Liver (tissue), 3 donors: ENCODE results near the gene FGF14.

Experiments
- CTCF ChIP-seq: fragments of 150-350 bp; IDR thresholded peaks from 2 replicates; pipeline ENCODE4 v1.5.1; 2017; ENCODE audit warnings: improper control_type of control experiment, low read depth, low read length; ENCODE audit not compliant: missing input control
- FOXA1 ChIP-seq: IDR thresholded peaks from 2 replicates; pipeline ENCODE4 v1.6.1; 2016; ENCODE audit warnings: antibody characterized with exemption
- HNF4A ChIP-seq, 2 donors: conservative IDR thresholded peaks; 2 replicates each; pipeline ENCODE4 v1.6.1; 2016; ENCODE audit warnings: antibody characterized with exemption in 2 of 2, mild to moderate bottlenecking in 2 of 2
- REST ChIP-seq: IDR thresholded peaks from 2 replicates; pipeline ENCODE4 v1.6.1; 2016; ENCODE audit warnings: antibody characterized with exemption, mild to moderate bottlenecking
- YY1 ChIP-seq: IDR thresholded peaks from 2 replicates; pipeline ENCODE4 v1.6.1; 2016; ENCODE audit warnings: antibody characterized with exemption, mild to moderate bottlenecking
- TF ChIP-seq, protein P1 (sequence below): IDR thresholded peaks from 2 replicates; pipeline ENCODE4 v1.6.1; 2016; ENCODE audit warnings: antibody characterized with exemption
- donor health status: healthy.
- donor health status: healthy.

DNA sequence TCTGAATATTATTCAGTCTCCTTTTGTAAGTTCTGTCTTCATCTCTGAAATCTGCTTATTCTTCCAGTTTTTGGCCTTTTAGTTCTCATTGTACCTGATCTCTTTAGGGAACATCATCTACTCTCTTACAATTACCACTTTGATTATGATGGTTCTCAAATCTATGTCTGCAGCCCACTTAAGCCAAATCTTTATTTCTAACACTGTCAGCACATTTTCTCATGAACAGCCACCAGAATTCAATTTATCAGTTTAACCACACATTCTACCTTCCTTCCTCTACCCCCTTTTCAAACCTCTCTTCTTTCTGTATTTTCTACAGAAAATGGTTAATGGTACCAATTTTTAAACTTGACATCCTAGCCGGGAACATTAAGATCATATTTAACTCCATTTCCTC, 175.3 kb downstream of the FGF14 start:
- TF ChIP-seq CTCF (no peak), REST (no peak), YY1 (no peak), HNF4A (conservative IDR thresholded peaks at IDR 0.05) (no peak), FOXA1 (no peak)
- TF ChIP-seq, protein P1, sequence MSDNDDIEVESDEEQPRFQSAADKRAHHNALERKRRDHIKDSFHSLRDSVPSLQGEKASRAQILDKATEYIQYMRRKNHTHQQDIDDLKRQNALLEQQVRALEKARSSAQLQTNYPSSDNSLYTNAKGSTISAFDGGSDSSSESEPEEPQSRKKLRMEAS, result no peak
